Neural cell (in vitro differentiated cells): Measurements from ENCODE around the gene CALCR. TPM values are rescaled to one million over a fixed set of nuclear protein-coding genes. Genes with fewer than 3 reads are reported as not detected.

Source experiments
- H2AFZ ChIP-seq: fragments of 200-600, 300-800 bp; sonication (generic), shearing (Covaris generic); 2 replicates; pipeline ENCODE4 v1.6.0; 2014; ENCODE audit warnings: low read depth, mild to moderate bottlenecking, antibody characterized with exemption, low read length, moderate library complexity
- H3F3A ChIP-seq: fragments of 200-600 bp; shearing (Covaris generic); 2 replicates; pipeline ENCODE4 v1.6.1; 2016; ENCODE audit warnings: mild to moderate bottlenecking, moderate library complexity, mixed read lengths, antibody characterized with exemption, low read length; ENCODE audit not compliant: insufficient read depth, poor library complexity, severe bottlenecking
- H3K27ac ChIP-seq: fragments of 200-600, 300-800 bp; sonication (generic), shearing (Covaris generic); 2 replicates; pipeline ENCODE4 v1.5.1; 2014; ENCODE audit warnings: mild to moderate bottlenecking, low read length, moderate library complexity
- H3K27me3 ChIP-seq: fragments of 300-800, 200-600 bp; sonication (generic), shearing (Covaris generic); 2 replicates; pipeline ENCODE4 v1.6.0; 2014; ENCODE audit warnings: mild to moderate bottlenecking, low read depth, low read length, moderate library complexity; ENCODE audit not compliant: insufficient read depth
- H3K36me3 ChIP-seq: fragments of 300-800, 200-600 bp; sonication (generic), shearing (Covaris generic); 2 replicates; pipeline ENCODE4 v1.5.1; 2014; ENCODE audit warnings: mild to moderate bottlenecking, antibody characterized with exemption, low read length, moderate library complexity; ENCODE audit not compliant: insufficient read depth
- H3K4me2 ChIP-seq: fragments of 300-800, 200-600 bp; sonication (generic), shearing (Covaris generic); 2 replicates; pipeline ENCODE4 v1.6.0; 2014; ENCODE audit warnings: mild to moderate bottlenecking, low read length
- H3K4me3 ChIP-seq: fragments of 300-800, 200-600 bp; sonication (generic), shearing (Covaris generic); 2 replicates; pipeline ENCODE4 v1.5.1; 2014; ENCODE audit warnings: mild to moderate bottlenecking, low read length, moderate library complexity
- H3K79me2 ChIP-seq: fragments of 200-600 bp; shearing (Covaris generic); replicated peaks from 2 replicates; pipeline ENCODE4 v1.6.0; 2014; ENCODE audit warnings: mild to moderate bottlenecking, low read length, moderate library complexity; ENCODE audit not compliant: insufficient read depth
- H3K9ac ChIP-seq: fragments of 300-800, 200-600 bp; sonication (generic), shearing (Covaris generic); 2 replicates; pipeline ENCODE4 v1.6.1; 2016; ENCODE audit warnings: mild to moderate bottlenecking, low read length, mixed read lengths
- H3K9me2 ChIP-seq: fragments of 200-600 bp; shearing (Covaris generic); 2 replicates; pipeline ENCODE4 v1.6.1; 2016; ENCODE audit warnings: mild to moderate bottlenecking, low read length, mixed read lengths; ENCODE audit not compliant: insufficient read depth
- H3K9me3 ChIP-seq: fragments of 200-600, 300-800 bp; sonication (generic), shearing (Covaris generic); 2 replicates; pipeline ENCODE4 v1.6.1; 2016; ENCODE audit warnings: mild to moderate bottlenecking, mixed run types, low read length, moderate library complexity, mixed read lengths
- H4K20me1 ChIP-seq: fragments of 200-600 bp; shearing (Covaris generic); 2 replicates; pipeline ENCODE4 v1.6.1; 2016; ENCODE audit warnings: mild to moderate bottlenecking, mixed run types; ENCODE audit not compliant: insufficient read depth
- CTCF ChIP-seq: fragments of 450-650 bp; IDR thresholded peaks from 2 replicates; pipeline ENCODE4 v1.5.1; 2014; ENCODE audit warnings: antibody characterized with exemption, mild to moderate bottlenecking, moderate library complexity; ENCODE audit not compliant: poor library complexity, severe bottlenecking
- EP300 ChIP-seq: fragments of 450-650 bp; conservative IDR thresholded peaks from 2 replicates; pipeline ENCODE4 v1.6.1; 2014; ENCODE audit warnings: antibody characterized with exemption, mild to moderate bottlenecking, moderate library complexity; ENCODE audit not compliant: poor library complexity, severe bottlenecking
- EZH2 ChIP-seq: fragments of 200-600, 300-800 bp; shearing (Covaris generic), sonication (generic); IDR thresholded peaks from 2 replicates; pipeline ENCODE4 v1.6.1; 2014; ENCODE audit warnings: antibody characterized with exemption, low read length, borderline replicate concordance, mild to moderate bottlenecking; ENCODE audit not compliant: insufficient read depth, poor library complexity, severe bottlenecking
- MXI1 ChIP-seq: fragments of 450-650 bp; conservative IDR thresholded peaks from 2 replicates; pipeline ENCODE4 v1.6.1; 2014; ENCODE audit warnings: antibody characterized with exemption, mild to moderate bottlenecking; ENCODE audit not compliant: poor library complexity, severe bottlenecking
- POLR2AphosphoS5 ChIP-seq: IDR thresholded peaks from 2 replicates; pipeline ENCODE4 v1.6.1; 2012
- RAD21 ChIP-seq: fragments of 450-650 bp; conservative IDR thresholded peaks from 2 replicates; pipeline ENCODE4 v1.6.1; 2014; ENCODE audit warnings: antibody characterized with exemption, mild to moderate bottlenecking, moderate library complexity
- REST ChIP-seq: IDR thresholded peaks from 2 replicates; pipeline ENCODE4 v1.6.1; 2012; ENCODE audit warnings: borderline replicate concordance
- SMC3 ChIP-seq: fragments of 450-650 bp; conservative IDR thresholded peaks from 2 replicates; pipeline ENCODE4 v1.6.1; 2014; ENCODE audit warnings: antibody characterized with exemption, mild to moderate bottlenecking, moderate library complexity; ENCODE audit not compliant: poor library complexity
- TAF1 ChIP-seq: IDR thresholded peaks from 2 replicates; pipeline ENCODE4 v1.6.1; 2012; ENCODE audit warnings: low read depth
- polyA plus RNA-seq: library from polyadenylated mRNA; depleted of rRNA; stranded (reverse); fragments of >200 nt; gene quantifications from 2 replicates; pipeline ENCODE4 v1.2.3, GENCODE V29; 2014

CALCR gene
- polyA plus RNA-seq, 1 donor from 2014 or later = 3.6 TPM

GRCh38 chr7:93461350-93461749 is 113.2 kb downstream of the CALCR start:
- no peak overlapping the region for H3K4me3 ChIP-seq
- H3K27me3 ChIP-seq = no peaks in the 10 kb centered on the region
- TF ChIP-seq MXI1 (no peak), EZH2 (no peak), TAF1 (no peak), SMC3 (peak; percentile 63), CTCF (peak; percentile 65), EP300 (no peak), POLR2AphosphoS5 (no peak), REST (no peak), RAD21 (peak; percentile 72)
- H3F3A ChIP-seq = peaks cover 4% of the 10 kb centered on the region
- H3K36me3 ChIP-seq = no peaks in the 10 kb centered on the region
- H3K79me2 ChIP-seq = no peaks in the 10 kb centered on the region
- no peaks in the 10 kb centered on the region for H4K20me1 ChIP-seq
- no peaks in the 10 kb centered on the region for H3K9me3 ChIP-seq
- no peak overlapping the region for H3K9ac ChIP-seq
- no peaks in the 10 kb centered on the region for H3K9me2 ChIP-seq
- H3K4me2 ChIP-seq = no peak overlapping the region
- H3K27ac ChIP-seq = peak overlapping the region; percentile 88
- no peak overlapping the region for H2AFZ ChIP-seq

GRCh38 chr7:93453262-93453661 is 121.3 kb downstream of the CALCR start:
- Histone ChIP-seq H3K9me2 (no peaks in the 10 kb centered on the region), H3K27ac (peak overlapping the region; percentile 86), H3K9me3 (no peaks in the 10 kb centered on the region), H3F3A (peaks cover 4% of the 10 kb centered on the region), H2AFZ (no peak overlapping the region), H3K79me2 (no peaks in the 10 kb centered on the region), H3K36me3 (no peaks in the 10 kb centered on the region), H3K9ac (no peak overlapping the region), H3K27me3 (no peaks in the 10 kb centered on the region), H3K4me2 (no peak overlapping the region), H4K20me1 (no peaks in the 10 kb centered on the region), H3K4me3 (no peak overlapping the region)
- no peak for TF ChIP-seq POLR2AphosphoS5
- no peak for TF ChIP-seq SMC3
- TF ChIP-seq REST = no peak
- no peak for TF ChIP-seq RAD21
- TF ChIP-seq EZH2 = no peak
- no peak for TF ChIP-seq EP300
- no peak for TF ChIP-seq TAF1
- no peak for TF ChIP-seq MXI1
